SK-N-SH treated with all-trans-retinoic acid at 6 μM for 48 hours (cell line): ENCODE measurements around the gene ANKRD55.

Experiments used
- PPARA ChIP-seq: fragments of 250-450 bp; sonication (Bioruptor Pico); IDR thresholded peaks from 2 replicates; pipeline ENCODE4 v1.5.0; 2020; ENCODE audit warnings: mild to moderate bottlenecking, borderline replicate concordance
- ZFP30 ChIP-seq: fragments of 450-650 bp; formaldehyde crosslinking; IDR thresholded peaks from 2 replicates; pipeline ENCODE4 v1.5.0; 2022; ENCODE audit warnings: mild to moderate bottlenecking, moderate library complexity

DNA sequence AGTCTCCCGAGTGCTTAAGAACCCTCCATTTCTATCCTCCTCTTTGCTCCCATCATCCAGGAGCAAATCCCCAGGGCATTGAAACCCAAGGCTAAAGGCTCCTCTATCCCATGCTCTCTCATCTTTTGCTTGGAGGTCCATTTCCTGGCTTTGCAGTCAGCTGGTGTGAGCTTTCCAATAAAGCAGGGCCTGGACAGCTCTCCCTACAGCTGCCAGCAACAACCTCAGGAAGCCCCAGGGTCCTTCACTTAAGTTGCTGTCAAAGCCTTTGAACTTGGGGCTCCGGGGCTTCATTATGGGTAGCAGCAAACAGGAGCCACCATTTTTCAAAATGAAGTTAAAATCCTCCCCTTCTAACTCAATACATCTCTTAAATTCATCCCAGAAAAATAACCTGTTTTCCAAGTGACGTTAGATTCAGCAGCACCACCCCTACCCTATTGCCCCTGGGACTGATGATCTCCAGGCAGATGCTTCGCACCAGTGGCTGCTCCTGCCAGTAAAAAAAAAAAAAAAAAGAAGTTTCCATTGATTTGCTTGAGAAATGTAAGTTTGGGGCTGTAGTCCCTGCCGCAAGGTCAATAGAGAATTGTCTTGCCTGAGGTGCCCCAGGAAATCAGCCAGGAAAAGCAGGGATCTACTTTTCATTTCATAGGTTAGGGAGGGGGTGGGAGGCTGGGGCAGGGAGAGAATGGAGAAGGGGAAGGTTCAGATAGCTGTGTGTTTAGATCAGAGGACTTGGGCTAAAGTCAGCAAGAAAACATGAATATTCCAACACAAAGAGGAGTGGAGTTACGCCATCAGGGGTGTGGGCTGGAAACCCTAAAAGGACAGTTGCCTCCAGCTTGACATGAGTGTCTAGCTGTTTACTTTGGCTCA is 154.6 kb downstream of the ANKRD55 start:
- TF ChIP-seq PPARA: no peak
- no peak for TF ChIP-seq ZFP30 (CRISPR knock-in tag)
